H9 (cell line): ENCODE results near the gene FARP2. TPM values are rescaled to one million over a fixed set of nuclear protein-coding genes. Genes with fewer than 3 reads are reported as not detected.

Experiments used
- DNase-seq: peaks from one replicate; pipeline ENCODE4 v3.0.0-alpha.2; 2017
- H2AFZ ChIP-seq: one replicate; pipeline ENCODE4 v1.6.1; 2013; ENCODE audit warnings: mild to moderate bottlenecking, low read length, control low read depth, moderate library complexity
- H2AK5ac ChIP-seq: 2 replicates; pipeline ENCODE4 v1.6.1; 2013; ENCODE audit warnings: low read length, control low read depth, mixed read lengths; ENCODE audit not compliant: insufficient read length
- H2BK120ac ChIP-seq: one replicate; pipeline ENCODE4 v1.6.1; 2013; ENCODE audit warnings: low read depth, mild to moderate bottlenecking, low read length, control low read depth, inconsistent platforms; ENCODE audit not compliant: poor library complexity, severe bottlenecking
- H2BK12ac ChIP-seq: 2 replicates; pipeline ENCODE4 v1.6.1; 2013; ENCODE audit warnings: low read length, control low read depth, mixed read lengths, low read depth; ENCODE audit not compliant: insufficient read length
- H2BK15ac ChIP-seq: 2 replicates; pipeline ENCODE4 v1.6.1; 2013; ENCODE audit warnings: low read depth, low read length, control low read depth
- H2BK20ac ChIP-seq: one replicate; pipeline ENCODE4 v1.6.1; 2013; ENCODE audit warnings: low read depth, mild to moderate bottlenecking, low read length, control low read depth, inconsistent platforms; ENCODE audit not compliant: poor library complexity, severe bottlenecking
- H2BK5ac ChIP-seq: 2 replicates; pipeline ENCODE4 v1.6.1; 2013; ENCODE audit warnings: low read length, control low read depth, mixed read lengths; ENCODE audit not compliant: insufficient read length
- H3K14ac ChIP-seq: 2 replicates; pipeline ENCODE4 v1.6.1; 2013; ENCODE audit warnings: low read length, control low read depth; ENCODE audit not compliant: insufficient read depth
- H3K18ac ChIP-seq: 2 replicates; pipeline ENCODE4 v1.6.1; 2013; ENCODE audit warnings: low read depth, mild to moderate bottlenecking, mixed read lengths, low read length, control low read depth; ENCODE audit not compliant: insufficient read length
- H3K23ac ChIP-seq: 2 replicates; pipeline ENCODE4 v1.6.1; 2013; ENCODE audit warnings: low read length, control low read depth, mixed read lengths, low read depth; ENCODE audit not compliant: insufficient read length
- H3K23me2 ChIP-seq: 2 replicates; pipeline ENCODE4 v1.6.1; 2013; ENCODE audit warnings: low read depth, mild to moderate bottlenecking, mixed read lengths, low read length, control low read depth; ENCODE audit not compliant: insufficient read length, poor library complexity, severe bottlenecking
- H3K27ac ChIP-seq: 2 replicates; pipeline ENCODE4 v1.5.1; 2013; ENCODE audit warnings: low read length, control low read depth, mixed read lengths, low read depth; ENCODE audit not compliant: insufficient read length
- H3K27me3 ChIP-seq: 2 replicates; pipeline ENCODE4 v1.6.1; 2013; ENCODE audit warnings: low read length, control low read depth, inconsistent platforms; ENCODE audit not compliant: insufficient read depth
- H3K4ac ChIP-seq: 2 replicates; pipeline ENCODE4 v1.6.1; 2013; ENCODE audit warnings: low read depth, mild to moderate bottlenecking, control low read depth, inconsistent platforms, low read length, moderate library complexity
- H3K4me1 ChIP-seq: 2 replicates; pipeline ENCODE4 v1.6.1; 2013; ENCODE audit warnings: low read length, control low read depth, inconsistent platforms; ENCODE audit not compliant: insufficient read depth
- H3K4me2 ChIP-seq: 2 replicates; pipeline ENCODE4 v1.6.1; 2013; ENCODE audit warnings: low read length, control low read depth, mixed read lengths; ENCODE audit not compliant: insufficient read length, insufficient read depth
- H3K56ac ChIP-seq: 2 replicates; pipeline ENCODE4 v1.6.1; 2013; ENCODE audit warnings: low read depth, mild to moderate bottlenecking, mixed read lengths, low read length, control low read depth; ENCODE audit not compliant: insufficient read length
- H3K79me1 ChIP-seq: 2 replicates; pipeline ENCODE4 v1.6.1; 2013; ENCODE audit warnings: low read depth, mild to moderate bottlenecking, moderate library complexity, low read length, control low read depth, inconsistent platforms; ENCODE audit not compliant: insufficient read depth, poor library complexity, severe bottlenecking
- H3K79me2 ChIP-seq: 2 replicates; pipeline ENCODE4 v1.6.1; 2013; ENCODE audit warnings: low read length, control low read depth, inconsistent platforms; ENCODE audit not compliant: insufficient read depth
- H3K9ac ChIP-seq: 2 replicates; pipeline ENCODE4 v1.6.1; 2013; ENCODE audit warnings: low read length, control low read depth, mixed read lengths; ENCODE audit not compliant: insufficient read length; ENCODE audit errors: extremely low read depth
- H3K9me3 ChIP-seq: one replicate; pipeline ENCODE4 v1.6.1; 2013; ENCODE audit warnings: low read depth, low read length, inconsistent platforms; ENCODE audit not compliant: control insufficient read depth
- H3T11ph ChIP-seq: one replicate; pipeline ENCODE4 v1.6.1; 2013; ENCODE audit warnings: mild to moderate bottlenecking, low read length, control low read depth, inconsistent platforms
- H4K20me1 ChIP-seq: one replicate; pipeline ENCODE4 v1.6.1; 2013; ENCODE audit not compliant: control insufficient read depth, insufficient read length, insufficient read depth
- H4K5ac ChIP-seq: 2 replicates; pipeline ENCODE4 v1.6.1; 2013; ENCODE audit warnings: low read depth, mild to moderate bottlenecking, mixed read lengths, low read length, control low read depth; ENCODE audit not compliant: insufficient read length
- H4K8ac ChIP-seq: replicated peaks from 2 replicates; pipeline ENCODE4 v1.6.1; 2013; ENCODE audit warnings: low read length, control low read depth, mixed read lengths, low read depth; ENCODE audit not compliant: insufficient read length
- H4K91ac ChIP-seq: 2 replicates; pipeline ENCODE4 v1.6.1; 2013; ENCODE audit warnings: low read depth, mild to moderate bottlenecking, moderate library complexity, mixed read lengths, low read length, control low read depth; ENCODE audit not compliant: insufficient read length
- H3K27ac Mint-ChIP-seq, 3 experiments: 2 replicates in 2 of 3; 3 replicates in 1 of 3; pipeline ENCODE4 v1.8.0; 2020 to 2021; ENCODE audit warnings: mixed read lengths in 3 of 3, mild to moderate bottlenecking in 1 of 3, moderate library complexity in 1 of 3
- H3K27me3 Mint-ChIP-seq: 2 replicates; pipeline ENCODE4 v1.8.0; 2021; ENCODE audit warnings: low read depth, mild to moderate bottlenecking, moderate library complexity, mixed read lengths
- H3K36me3 Mint-ChIP-seq, 3 experiments: 2 replicates in 2 of 3; 3 replicates in 1 of 3; pipeline ENCODE4 v1.8.0; 2020 to 2021; ENCODE audit warnings: low read depth in 3 of 3, mixed read lengths in 3 of 3; ENCODE audit not compliant: insufficient read depth in 1 of 3
- H3K4me1 Mint-ChIP-seq, 2 experiments: 2 replicates each; pipeline ENCODE4 v1.8.0; 2020; ENCODE audit warnings: mixed read lengths in 2 of 2
- H3K4me3 Mint-ChIP-seq, 2 experiments: 2 replicates in 1 of 2; 3 replicates in 1 of 2; pipeline ENCODE4 v1.8.0; 2020 to 2021; ENCODE audit warnings: mild to moderate bottlenecking in 2 of 2, mixed read lengths in 2 of 2, moderate library complexity in 1 of 2
- H3K9me3 Mint-ChIP-seq, 2 experiments: 2 replicates in 1 of 2; 3 replicates in 1 of 2; pipeline ENCODE4 v1.8.0; 2020; ENCODE audit warnings: mild to moderate bottlenecking in 2 of 2, mixed read lengths in 2 of 2, moderate library complexity in 1 of 2
- CTCF ChIP-seq: fragments of 200-600 bp; sonication (generic); conservative IDR thresholded peaks from 3 replicates; pipeline ENCODE4 v1.8.0; 2021; ENCODE audit warnings: antibody characterized with exemption, mild to moderate bottlenecking
- WGBS: extraction: QIAGEN DNeasy Blood & Tissue Kit; methylation state at CpG from one replicate; pipeline ENCODE4 v1.1.7; 2013; ENCODE audit warnings: missing lambda C conversion rate, low lambda C conversion rate, mixed read lengths; ENCODE audit not compliant: insufficient read length; ENCODE audit errors: extremely low coverage; 5-methylcytosine and 5-hydroxymethylcytosine counted together
- total RNA-seq: library from RNA; stranded (reverse); gene quantifications from 2 replicates; pipeline ENCODE4 v1.2.1, GENCODE V29; 2021

FARP2 gene
- total RNA-seq, 1 experiment from 2014 or later = 33.9 TPM

GRCh38 chr2:241339839-241340630 lies 16.1 kb upstream of the FARP2 start:
- Histone ChIP-seq H3K27ac (no peak overlapping the region), H3K56ac (no peak overlapping the region), H3K4me1 (no peaks in the 10 kb centered on the region), H3K14ac (no peak overlapping the region), H2BK12ac (no peak overlapping the region), H3K23ac (no peak overlapping the region), H2BK5ac (no peak overlapping the region), H3K18ac (no peak overlapping the region), H2AFZ (no peak overlapping the region), H3K4me2 (no peak overlapping the region), H3K79me2 (no peaks in the 10 kb centered on the region), H4K91ac (no peak overlapping the region), H2BK120ac (no peak overlapping the region), H2BK15ac (no peak overlapping the region), H4K5ac (no peak overlapping the region), H4K20me1 (no peaks in the 10 kb centered on the region), H2BK20ac (no peak overlapping the region), H3K23me2 (no peaks in the 10 kb centered on the region), H3K79me1 (no peaks in the 10 kb centered on the region), H3T11ph (no peak overlapping the region), H2AK5ac (no peak overlapping the region), H3K4ac (no peak overlapping the region), H3K27me3 (no peaks in the 10 kb centered on the region), H4K8ac (no peak overlapping the region), H3K9ac (no peak overlapping the region), H3K9me3 (no peaks in the 10 kb centered on the region)
- no peaks in the 10 kb centered on the region for H3K27me3 Mint-ChIP-seq
- H3K27ac Mint-ChIP-seq = peak overlapping the region in 1 of 3 experiments; percentile 52; a peak in 2 of 7 replicates
- H3K9me3 Mint-ChIP-seq = no peaks in the 10 kb centered on the region
- no CpG with 5 or more reads among the region's 8 CpGs for WGBS
- no peak for DNase-seq
- H3K36me3 Mint-ChIP-seq = peaks cover 51 to 90% (median 87%) of the 10 kb centered on the region in 3 experiments
- no peak for TF ChIP-seq CTCF
- H3K4me1 Mint-ChIP-seq = peaks cover 0 to 2% of the 10 kb centered on the region in 2 experiments; a peak in 1 of 4 replicates
- no peak overlapping the region for H3K4me3 Mint-ChIP-seq
